Choroid plexus epithelial cell (primary cell): ENCODE results near the gene PTPRE.
A peak's percentile ranks its signal among the peaks of the same experiment; 100 is the strongest.

Source experiments
- DNase-seq: peaks from one replicate; pipeline ENCODE4 v3.0.0-alpha.2; 2010; ENCODE audit warnings: low read depth
- H3K4me3 ChIP-seq: 2 replicates; pipeline ENCODE4 v1.5.1; 2011; ENCODE audit warnings: low read depth, mild to moderate bottlenecking, control low read depth, low read length, moderate library complexity
- TF ChIP-seq, protein P1 (sequence below): conservative IDR thresholded peaks from 2 replicates; pipeline ENCODE4 v1.5.1; 2011; ENCODE audit warnings: low read depth, mild to moderate bottlenecking, control low read depth, inconsistent platforms, low read length, moderate library complexity

Gene PTPRE

GRCh38 chr10:128122931-128123330, 216.0 kb downstream of the PTPRE start:
- TF ChIP-seq, protein P1, sequence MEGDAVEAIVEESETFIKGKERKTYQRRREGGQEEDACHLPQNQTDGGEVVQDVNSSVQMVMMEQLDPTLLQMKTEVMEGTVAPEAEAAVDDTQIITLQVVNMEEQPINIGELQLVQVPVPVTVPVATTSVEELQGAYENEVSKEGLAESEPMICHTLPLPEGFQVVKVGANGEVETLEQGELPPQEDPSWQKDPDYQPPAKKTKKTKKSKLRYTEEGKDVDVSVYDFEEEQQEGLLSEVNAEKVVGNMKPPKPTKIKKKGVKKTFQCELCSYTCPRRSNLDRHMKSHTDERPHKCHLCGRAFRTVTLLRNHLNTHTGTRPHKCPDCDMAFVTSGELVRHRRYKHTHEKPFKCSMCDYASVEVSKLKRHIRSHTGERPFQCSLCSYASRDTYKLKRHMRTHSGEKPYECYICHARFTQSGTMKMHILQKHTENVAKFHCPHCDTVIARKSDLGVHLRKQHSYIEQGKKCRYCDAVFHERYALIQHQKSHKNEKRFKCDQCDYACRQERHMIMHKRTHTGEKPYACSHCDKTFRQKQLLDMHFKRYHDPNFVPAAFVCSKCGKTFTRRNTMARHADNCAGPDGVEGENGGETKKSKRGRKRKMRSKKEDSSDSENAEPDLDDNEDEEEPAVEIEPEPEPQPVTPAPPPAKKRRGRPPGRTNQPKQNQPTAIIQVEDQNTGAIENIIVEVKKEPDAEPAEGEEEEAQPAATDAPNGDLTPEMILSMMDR: no peak
- DNase-seq: no peak
- no peak overlapping the region for H3K4me3 ChIP-seq

DNA sequence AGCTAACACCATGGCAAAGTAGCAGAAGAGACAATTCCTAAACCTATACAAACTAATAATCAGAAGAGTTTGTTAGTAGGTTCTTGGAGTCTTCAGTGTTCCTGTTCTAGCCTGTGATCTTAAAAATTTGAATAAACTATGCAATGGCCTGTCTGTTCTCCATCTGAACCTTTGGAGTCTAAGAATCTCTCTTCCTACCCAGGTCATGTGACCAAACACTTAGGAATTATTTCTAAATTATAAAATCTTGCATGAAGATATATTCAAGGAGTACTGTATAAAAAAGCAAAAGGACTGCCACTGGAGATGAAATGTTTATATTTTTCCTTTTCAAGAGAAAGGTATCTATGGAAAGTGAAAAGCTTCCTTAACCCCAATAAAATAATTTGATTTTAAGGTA, 216.9 kb downstream of the PTPRE start:
- H3K4me3 ChIP-seq: no peak overlapping the region
- DNase-seq: no peak
- TF ChIP-seq, protein P1: no peak

GRCh38 chr10:128124813-128125403, 218.0 kb downstream of the PTPRE start:
- peak overlapping the region; percentile 72 for H3K4me3 ChIP-seq
- DNase-seq: no peak
- TF ChIP-seq, protein P1: no peak

GRCh38 chr10:128125416-128125943, 218.6 kb downstream of the PTPRE start:
- TF ChIP-seq, protein P1: no peak
- peak overlapping the region; percentile 72 for H3K4me3 ChIP-seq
- no peak for DNase-seq

- TF ChIP-seq, protein P1: no peak
- peak within 1 kb of the TSS; percentile 72 for H3K4me3 ChIP-seq
Observed at GRCh38 chr10:128125944-128126764, 219.3 kb downstream of the PTPRE start, which contains the start of gene MKI67. TSS of gene MKI67 (minus strand) at chr10:128126423. CDS start at chr10:128125667, 756 bp downstream.

GRCh38 chr10:128128582-128128981, 221.7 kb downstream of the PTPRE start:
- TF ChIP-seq, protein P1: no peak
- no peak for DNase-seq
- no peak overlapping the region for H3K4me3 ChIP-seq

More at GRCh38 chr10:128125944-128126764, 219.3 kb downstream of the PTPRE start, which contains the start of gene MKI67:
- DNase-seq: peak; percentile 88
